Stimulated activated CD4-positive, alpha-beta T cell treated with anti-CD3 and anti-CD28 coated beads, Interleukin-15, amount 100 ng/mL, for 1 hour (primary cell): ENCODE data around the gene THAP6.

Experiments
- DNase-seq, 2 donors: peaks; one replicate each; pipeline ENCODE4 v3.0.0-alpha.2; 2020; ENCODE audit warnings: low read depth in 1 of 2, low spot score in 1 of 2

THAP6 gene

DNA sequence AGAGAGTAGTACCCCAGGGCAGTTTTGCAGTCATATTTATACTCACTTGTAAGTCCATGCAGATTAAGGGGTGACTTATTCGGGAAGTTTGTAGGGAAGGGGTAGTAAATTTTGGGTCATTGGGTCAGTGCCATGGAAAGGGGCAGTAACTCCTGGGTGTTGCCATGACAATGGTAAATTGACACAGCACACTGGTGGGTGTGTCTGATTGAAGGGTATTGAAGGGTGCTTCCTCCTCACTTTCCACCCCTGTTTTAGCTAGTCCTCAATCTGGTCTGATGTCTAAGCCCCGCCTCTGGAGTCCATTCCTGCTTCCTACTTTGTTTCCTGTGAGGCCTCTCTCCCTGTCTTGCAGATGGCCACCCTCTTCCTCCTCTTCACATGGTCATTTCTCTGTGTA lies 53.5 kb downstream of the THAP6 start:
- no peak for DNase-seq
